ENCODE measurements around the gene GHDC.
A peak's percentile ranks its signal among the peaks of the same experiment; 100 is the strongest.
"Not testable (repeated sequence)": the region's sequence is repeated elsewhere in the genome, so short reads cannot be mapped to it uniquely, and the experiment has no call there.

GHDC gene

GRCh38 chr17:42193969-42194899 is at the start of gene GHDC:
Gene GHDC, minus strand, starts transcription at chr17:42194494. Its CDS starts 913 bp downstream, at chr17:42193581.
- peak; percentile 88 for DNase-seq (ENCODE audit: low spot score)

- no peak for DNase-seq (ENCODE audit: low spot score)
Measured at GRCh38 chr17:42243493-42243982, 49.2 kb upstream of the GHDC start.

- DNase-seq (ENCODE audit: low spot score), result no peak
Measured at GRCh38 chr17:42241871-42242270, 47.6 kb upstream of the GHDC start.

- not testable (repeated sequence) for DNase-seq (ENCODE audit: low spot score)
Measured at GRCh38 chr17:42240863-42241262, 46.6 kb upstream of the GHDC start.

DNA sequence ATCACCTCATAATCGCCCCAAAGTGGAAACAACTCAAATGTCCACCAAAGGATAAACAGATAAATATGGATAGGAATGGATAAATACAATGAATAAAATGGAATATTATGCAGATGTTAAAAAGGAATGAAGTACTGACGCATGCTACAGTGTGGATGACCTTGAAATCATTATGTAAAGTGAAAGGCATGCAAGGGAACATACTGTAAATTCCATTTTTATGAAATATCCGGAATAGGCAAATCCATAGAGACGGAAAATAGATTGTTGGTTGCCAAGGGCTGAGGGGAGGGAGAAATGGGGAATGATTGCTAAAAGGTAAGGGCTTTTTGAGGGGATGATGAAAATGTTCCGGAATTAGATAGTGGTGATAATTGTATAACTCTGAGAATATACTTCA is 45.9 kb upstream of the GHDC start:
- DNase-seq (ENCODE audit: low spot score), result no peak

- not testable (repeated sequence) for DNase-seq (ENCODE audit: low spot score)
Measured at GRCh38 chr17:42239576-42239975, 45.3 kb upstream of the GHDC start.

DNA sequence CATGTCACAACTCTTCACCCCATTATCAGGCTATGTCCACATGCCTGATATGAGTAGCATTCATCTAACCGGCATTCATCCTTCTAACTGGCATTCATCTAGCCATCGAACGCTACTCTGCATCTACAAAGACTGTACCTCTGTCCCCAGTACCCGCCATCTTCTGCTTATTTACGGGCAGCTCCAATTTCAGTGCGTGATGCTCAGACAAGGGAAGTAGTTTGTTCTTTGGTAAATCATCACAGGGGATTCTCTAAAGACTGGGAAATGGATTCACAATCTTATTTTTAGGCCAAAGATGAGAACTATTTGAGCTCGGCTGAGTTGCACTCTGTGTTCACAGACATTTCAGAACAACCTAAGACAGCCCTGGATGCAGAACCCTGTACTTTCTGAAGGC is 42.5 kb upstream of the GHDC start:
- no peak for DNase-seq (ENCODE audit: low spot score)

GRCh38 chr17:42233994-42234393 is 39.7 kb upstream of the GHDC start:
- no peak for DNase-seq (ENCODE audit: low spot score)

DNA sequence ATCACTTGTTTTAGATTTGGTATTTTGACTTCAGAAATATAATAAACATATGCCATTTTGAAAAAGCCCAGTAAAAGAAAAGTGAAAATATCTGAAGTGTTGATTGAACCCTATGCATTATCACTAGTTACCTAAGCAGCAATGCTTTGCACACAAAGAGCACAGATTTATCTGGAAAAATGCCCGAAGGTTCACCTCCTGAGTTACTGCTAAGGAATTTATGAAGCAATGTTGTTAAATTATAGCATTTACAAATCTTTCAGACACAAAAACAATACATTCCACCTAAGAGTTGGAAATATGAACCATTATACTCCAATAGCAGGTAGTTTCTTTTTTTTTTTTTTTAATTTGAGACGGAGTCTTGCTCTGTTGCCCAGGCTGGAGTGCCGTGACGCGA is 38.9 kb upstream of the GHDC start:
- no peak for DNase-seq (ENCODE audit: low spot score)

GRCh38 chr17:42230225-42230624 is 35.9 kb upstream of the GHDC start:
- DNase-seq (ENCODE audit: low spot score), result no peak

- no peak for DNase-seq (ENCODE audit: low spot score)
Measured at GRCh38 chr17:42227849-42228700, 33.8 kb upstream of the GHDC start.

GRCh38 chr17:42225646-42226045 is 31.4 kb upstream of the GHDC start:
- no peak for DNase-seq (ENCODE audit: low spot score)

GRCh38 chr17:42224651-42225050 is 30.4 kb upstream of the GHDC start:
- DNase-seq (ENCODE audit: low spot score), result no peak

- DNase-seq (ENCODE audit: low spot score), result no peak
Measured at GRCh38 chr17:42221886-42222745, 27.8 kb upstream of the GHDC start.

GRCh38 chr17:42219280-42219679 is 25.0 kb upstream of the GHDC start:
- DNase-seq (ENCODE audit: low spot score), result not testable (repeated sequence)

DNA sequence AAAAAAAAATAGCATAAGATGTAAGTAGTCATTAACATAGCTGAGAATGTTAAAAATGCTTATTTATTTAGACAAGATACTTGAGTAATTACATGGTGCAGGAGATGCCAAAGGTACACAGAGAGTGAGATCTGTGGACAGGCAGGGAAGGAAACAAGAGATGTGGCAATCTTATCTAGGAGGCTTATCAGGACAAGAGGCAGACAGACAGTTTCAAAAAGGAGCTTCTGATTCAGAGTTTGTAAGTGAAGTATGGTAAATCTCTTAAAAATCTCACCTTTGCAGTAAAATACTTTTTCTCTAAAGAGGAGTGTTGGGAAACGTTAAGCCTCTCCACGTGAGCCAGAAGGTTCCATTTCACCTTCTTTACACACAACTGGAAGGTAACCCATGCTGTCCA is 19.9 kb upstream of the GHDC start:
- DNase-seq (ENCODE audit: low spot score), result no peak

- no peak for DNase-seq (ENCODE audit: low spot score)
Measured at GRCh38 chr17:42212382-42212781, 18.1 kb upstream of the GHDC start.

- not testable (repeated sequence) for DNase-seq (ENCODE audit: low spot score)
Measured at GRCh38 chr17:42211921-42212341, 17.6 kb upstream of the GHDC start.

GRCh38 chr17:42210046-42210445 is 15.8 kb upstream of the GHDC start:
- DNase-seq (ENCODE audit: low spot score), result no peak

GRCh38 chr17:42206153-42206612 is 11.9 kb upstream of the GHDC start:
- not testable (repeated sequence) for DNase-seq (ENCODE audit: low spot score)

DNA sequence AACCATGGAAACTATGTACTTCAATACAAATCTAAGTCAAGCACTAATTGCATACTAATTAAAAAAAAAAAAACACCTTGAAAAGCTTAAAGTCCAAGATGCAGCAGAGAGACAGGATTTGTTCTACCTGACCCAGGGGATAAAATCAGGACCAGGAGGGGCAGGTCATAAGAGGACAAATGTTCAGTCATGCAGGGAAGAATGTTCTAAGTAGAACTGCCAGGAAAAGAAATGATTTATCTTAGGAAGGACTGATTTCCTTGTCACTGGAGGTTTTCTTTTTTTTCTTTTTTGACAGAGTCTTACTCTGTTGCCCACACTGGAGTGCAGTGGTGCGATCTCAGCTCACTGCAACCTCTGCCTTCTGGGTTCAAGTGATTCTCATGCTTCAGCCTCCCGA is 9.1 kb upstream of the GHDC start:
- no peak for DNase-seq (ENCODE audit: low spot score)

- DNase-seq (ENCODE audit: low spot score), result no peak
Measured at GRCh38 chr17:42202696-42203095, 8.4 kb upstream of the GHDC start.

All from LoVo (cell line).